H9 (cell line): ENCODE measurements around the gene GSC2. TPM values are rescaled to one million over a fixed set of nuclear protein-coding genes. Genes with fewer than 3 reads are reported as not detected.
A peak's percentile ranks its signal among the peaks of the same experiment; 100 is the strongest.

Experiments
- DNase-seq: peaks from one replicate; pipeline ENCODE4 v3.0.0-alpha.2; 2017
- H2AFZ ChIP-seq: one replicate; pipeline ENCODE4 v1.6.1; 2013; ENCODE audit warnings: mild to moderate bottlenecking, low read length, control low read depth, moderate library complexity
- H2AK5ac ChIP-seq: 2 replicates; pipeline ENCODE4 v1.6.1; 2013; ENCODE audit warnings: low read length, control low read depth, mixed read lengths; ENCODE audit not compliant: insufficient read length
- H2BK120ac ChIP-seq: one replicate; pipeline ENCODE4 v1.6.1; 2013; ENCODE audit warnings: low read depth, mild to moderate bottlenecking, low read length, control low read depth, inconsistent platforms; ENCODE audit not compliant: poor library complexity, severe bottlenecking
- H2BK12ac ChIP-seq: 2 replicates; pipeline ENCODE4 v1.6.1; 2013; ENCODE audit warnings: low read length, control low read depth, mixed read lengths, low read depth; ENCODE audit not compliant: insufficient read length
- H2BK15ac ChIP-seq: 2 replicates; pipeline ENCODE4 v1.6.1; 2013; ENCODE audit warnings: low read depth, low read length, control low read depth
- H2BK20ac ChIP-seq: one replicate; pipeline ENCODE4 v1.6.1; 2013; ENCODE audit warnings: low read depth, mild to moderate bottlenecking, low read length, control low read depth, inconsistent platforms; ENCODE audit not compliant: poor library complexity, severe bottlenecking
- H2BK5ac ChIP-seq: 2 replicates; pipeline ENCODE4 v1.6.1; 2013; ENCODE audit warnings: low read length, control low read depth, mixed read lengths; ENCODE audit not compliant: insufficient read length
- H3K14ac ChIP-seq: 2 replicates; pipeline ENCODE4 v1.6.1; 2013; ENCODE audit warnings: low read length, control low read depth; ENCODE audit not compliant: insufficient read depth
- H3K18ac ChIP-seq: 2 replicates; pipeline ENCODE4 v1.6.1; 2013; ENCODE audit warnings: low read depth, mild to moderate bottlenecking, mixed read lengths, low read length, control low read depth; ENCODE audit not compliant: insufficient read length
- H3K23ac ChIP-seq: 2 replicates; pipeline ENCODE4 v1.6.1; 2013; ENCODE audit warnings: low read length, control low read depth, mixed read lengths, low read depth; ENCODE audit not compliant: insufficient read length
- H3K23me2 ChIP-seq: 2 replicates; pipeline ENCODE4 v1.6.1; 2013; ENCODE audit warnings: low read depth, mild to moderate bottlenecking, mixed read lengths, low read length, control low read depth; ENCODE audit not compliant: insufficient read length, poor library complexity, severe bottlenecking
- H3K27ac ChIP-seq: 2 replicates; pipeline ENCODE4 v1.5.1; 2013; ENCODE audit warnings: low read length, control low read depth, mixed read lengths, low read depth; ENCODE audit not compliant: insufficient read length
- H3K27me3 ChIP-seq: 2 replicates; pipeline ENCODE4 v1.6.1; 2013; ENCODE audit warnings: low read length, control low read depth, inconsistent platforms; ENCODE audit not compliant: insufficient read depth
- H3K4ac ChIP-seq: 2 replicates; pipeline ENCODE4 v1.6.1; 2013; ENCODE audit warnings: low read depth, mild to moderate bottlenecking, control low read depth, inconsistent platforms, low read length, moderate library complexity
- H3K4me1 ChIP-seq: 2 replicates; pipeline ENCODE4 v1.6.1; 2013; ENCODE audit warnings: low read length, control low read depth, inconsistent platforms; ENCODE audit not compliant: insufficient read depth
- H3K4me2 ChIP-seq: 2 replicates; pipeline ENCODE4 v1.6.1; 2013; ENCODE audit warnings: low read length, control low read depth, mixed read lengths; ENCODE audit not compliant: insufficient read length, insufficient read depth
- H3K56ac ChIP-seq: 2 replicates; pipeline ENCODE4 v1.6.1; 2013; ENCODE audit warnings: low read depth, mild to moderate bottlenecking, mixed read lengths, low read length, control low read depth; ENCODE audit not compliant: insufficient read length
- H3K79me1 ChIP-seq: 2 replicates; pipeline ENCODE4 v1.6.1; 2013; ENCODE audit warnings: low read depth, mild to moderate bottlenecking, moderate library complexity, low read length, control low read depth, inconsistent platforms; ENCODE audit not compliant: insufficient read depth, poor library complexity, severe bottlenecking
- H3K79me2 ChIP-seq: 2 replicates; pipeline ENCODE4 v1.6.1; 2013; ENCODE audit warnings: low read length, control low read depth, inconsistent platforms; ENCODE audit not compliant: insufficient read depth
- H3K9ac ChIP-seq: 2 replicates; pipeline ENCODE4 v1.6.1; 2013; ENCODE audit warnings: low read length, control low read depth, mixed read lengths; ENCODE audit not compliant: insufficient read length; ENCODE audit errors: extremely low read depth
- H3K9me3 ChIP-seq: one replicate; pipeline ENCODE4 v1.6.1; 2013; ENCODE audit warnings: low read depth, low read length, inconsistent platforms; ENCODE audit not compliant: control insufficient read depth
- H3T11ph ChIP-seq: one replicate; pipeline ENCODE4 v1.6.1; 2013; ENCODE audit warnings: mild to moderate bottlenecking, low read length, control low read depth, inconsistent platforms
- H4K20me1 ChIP-seq: one replicate; pipeline ENCODE4 v1.6.1; 2013; ENCODE audit not compliant: control insufficient read depth, insufficient read length, insufficient read depth
- H4K5ac ChIP-seq: 2 replicates; pipeline ENCODE4 v1.6.1; 2013; ENCODE audit warnings: low read depth, mild to moderate bottlenecking, mixed read lengths, low read length, control low read depth; ENCODE audit not compliant: insufficient read length
- H4K8ac ChIP-seq: replicated peaks from 2 replicates; pipeline ENCODE4 v1.6.1; 2013; ENCODE audit warnings: low read length, control low read depth, mixed read lengths, low read depth; ENCODE audit not compliant: insufficient read length
- H4K91ac ChIP-seq: 2 replicates; pipeline ENCODE4 v1.6.1; 2013; ENCODE audit warnings: low read depth, mild to moderate bottlenecking, moderate library complexity, mixed read lengths, low read length, control low read depth; ENCODE audit not compliant: insufficient read length
- H3K27ac Mint-ChIP-seq, 3 experiments: 2 replicates in 2 of 3; 3 replicates in 1 of 3; pipeline ENCODE4 v1.8.0; 2020 to 2021; ENCODE audit warnings: mixed read lengths in 3 of 3, mild to moderate bottlenecking in 1 of 3, moderate library complexity in 1 of 3
- H3K27me3 Mint-ChIP-seq: 2 replicates; pipeline ENCODE4 v1.8.0; 2021; ENCODE audit warnings: low read depth, mild to moderate bottlenecking, moderate library complexity, mixed read lengths
- H3K36me3 Mint-ChIP-seq, 3 experiments: 2 replicates in 2 of 3; 3 replicates in 1 of 3; pipeline ENCODE4 v1.8.0; 2020 to 2021; ENCODE audit warnings: low read depth in 3 of 3, mixed read lengths in 3 of 3; ENCODE audit not compliant: insufficient read depth in 1 of 3
- H3K4me1 Mint-ChIP-seq, 2 experiments: 2 replicates each; pipeline ENCODE4 v1.8.0; 2020; ENCODE audit warnings: mixed read lengths in 2 of 2
- H3K4me3 Mint-ChIP-seq, 2 experiments: 2 replicates in 1 of 2; 3 replicates in 1 of 2; pipeline ENCODE4 v1.8.0; 2020 to 2021; ENCODE audit warnings: mild to moderate bottlenecking in 2 of 2, mixed read lengths in 2 of 2, moderate library complexity in 1 of 2
- H3K9me3 Mint-ChIP-seq, 2 experiments: 2 replicates in 1 of 2; 3 replicates in 1 of 2; pipeline ENCODE4 v1.8.0; 2020; ENCODE audit warnings: mild to moderate bottlenecking in 2 of 2, mixed read lengths in 2 of 2, moderate library complexity in 1 of 2
- CTCF ChIP-seq: fragments of 200-600 bp; sonication (generic); conservative IDR thresholded peaks from 3 replicates; pipeline ENCODE4 v1.8.0; 2021; ENCODE audit warnings: antibody characterized with exemption, mild to moderate bottlenecking
- WGBS: extraction: QIAGEN DNeasy Blood & Tissue Kit; methylation state at CpG from one replicate; pipeline ENCODE4 v1.1.7; 2013; ENCODE audit warnings: missing lambda C conversion rate, low lambda C conversion rate, mixed read lengths; ENCODE audit not compliant: insufficient read length; ENCODE audit errors: extremely low coverage; 5-methylcytosine and 5-hydroxymethylcytosine counted together
- total RNA-seq: library from RNA; stranded (reverse); gene quantifications from 2 replicates; pipeline ENCODE4 v1.2.1, GENCODE V29; 2021

The GSC2 gene
- total RNA-seq, 1 experiment from 2014 or later = 0.22 TPM

GRCh38 chr22:19169947-19170318 lies 19.8 kb upstream of the GSC2 start:
- Histone ChIP-seq H2BK120ac (no peak overlapping the region), H3K27me3 (peaks cover 4% of the 10 kb centered on the region; the same call in 1 of the 2 replicates), H3K14ac (no peak overlapping the region; the same call in 1 of the 2 replicates), H3K18ac (no peak overlapping the region), H4K5ac (no peak overlapping the region), H3T11ph (no peak overlapping the region), H2BK15ac (no peak overlapping the region), H3K27ac (no peak overlapping the region), H3K23ac (no peak overlapping the region), H4K91ac (no peak overlapping the region), H3K79me2 (peaks cover 10% of the 10 kb centered on the region; the same call in 1 of the 2 replicates), H3K23me2 (peaks cover 15% of the 10 kb centered on the region), H4K8ac (no peak overlapping the region), H3K4me2 (no peak overlapping the region), H3K4ac (no peak overlapping the region), H3K56ac (no peak overlapping the region), H2BK20ac (no peak overlapping the region), H2AFZ (no peak overlapping the region), H2BK5ac (no peak overlapping the region), H3K9me3 (no peaks in the 10 kb centered on the region), H3K79me1 (peaks cover 6% of the 10 kb centered on the region), H2BK12ac (no peak overlapping the region), H2AK5ac (no peak overlapping the region), H3K9ac (no peak overlapping the region), H3K4me1 (peaks cover 3% of the 10 kb centered on the region; the same call in 1 of the 2 replicates), H4K20me1 (no peaks in the 10 kb centered on the region)
- no peaks in the 10 kb centered on the region for H3K9me3 Mint-ChIP-seq
- H3K36me3 Mint-ChIP-seq = peaks cover 0 to 10% (median 8%) of the 10 kb centered on the region in 3 experiments; a peak in 3 of 7 replicates
- H3K4me1 Mint-ChIP-seq = peaks cover 35 to 48% of the 10 kb centered on the region in 2 experiments
- H3K27me3 Mint-ChIP-seq = peaks cover 64% of the 10 kb centered on the region
- no peak overlapping the region for H3K27ac Mint-ChIP-seq
- peak overlapping the region; percentile 93 to 95 for H3K4me3 Mint-ChIP-seq
- no CpG with 5 or more reads among the region's 7 CpGs for WGBS
- no peak for TF ChIP-seq CTCF
- DNase-seq = no peak
